HEK293 (cell line): ENCODE data around the gene EFEMP2.

ENCODE experiments used
- CTCF ChIA-PET: fragments of 350-600 bp; formaldehyde crosslinking; extraction: SDS; loops from one replicate; lab custom pipeline; 2021; ENCODE audit warnings: antibody characterized with exemption; lab: Yijun Ruan, JAX
- POLR2A ChIA-PET: fragments of 300-600 bp; formaldehyde crosslinking; extraction: SDS; loops from one replicate; lab custom pipeline; 2020; ENCODE audit warnings: antibody characterized with exemption, inconsistent platforms; lab: Yijun Ruan, JAX
- H3K27ac ChIP-seq: fragments of 200-500 bp; sonication (Bioruptor generic); 2 replicates; pipeline ENCODE4 v1.5.1; 2014; ENCODE audit warnings: low read depth, low read length, control low read depth, inconsistent platforms; ENCODE audit errors: extremely low read depth
- H3K36me3 ChIP-seq, 2 experiments: fragments of 200-500 bp in 1 of 2; sonication (Bioruptor generic) in 1 of 2; 1 replicate in 1 of 2; 2 replicates in 1 of 2; pipeline ENCODE4 v1.5.1; 2014 to 2017; ENCODE audit warnings: inconsistent platforms in 2 of 2, low read length in 2 of 2; ENCODE audit not compliant: control insufficient read depth in 2 of 2, insufficient read depth in 1 of 2
- H3K4me1 ChIP-seq: fragments of 200-500 bp; sonication (Bioruptor generic); 2 replicates; pipeline ENCODE4 v1.5.1; 2014; ENCODE audit warnings: mild to moderate bottlenecking, low read length, inconsistent platforms; ENCODE audit not compliant: control insufficient read depth, insufficient read depth
- H3K4me3 ChIP-seq: 2 replicates; pipeline ENCODE4 v1.5.1; 2011; ENCODE audit warnings: low read depth, mild to moderate bottlenecking, control low read depth, low read length, moderate library complexity
- H3K9me3 ChIP-seq: fragments of 200-500 bp; sonication (Bioruptor generic); 2 replicates; pipeline ENCODE4 v1.5.1; 2014; ENCODE audit warnings: low read depth, low read length, inconsistent platforms; ENCODE audit not compliant: control insufficient read depth, insufficient read depth
- AEBP2 ChIP-seq: fragments of 450-650 bp; formaldehyde crosslinking; IDR thresholded peaks from 2 replicates; pipeline ENCODE4 v1.5.1; 2016; ENCODE audit warnings: missing biosample characterization, missing genetic modification characterization, borderline replicate concordance
- ATF2 ChIP-seq: fragments of 450-650 bp; formaldehyde crosslinking; IDR thresholded peaks from 2 replicates; pipeline ENCODE4 v1.5.1; 2016; ENCODE audit warnings: missing biosample characterization, missing genetic modification characterization, low read depth
- GLI2 ChIP-seq: fragments of 450-650 bp; formaldehyde crosslinking; IDR thresholded peaks from 2 replicates; pipeline ENCODE4; 2017; ENCODE audit warnings: missing biosample characterization, missing genetic modification characterization, low read depth, borderline replicate concordance
- GLI4 ChIP-seq: fragments of 450-650 bp; formaldehyde crosslinking; IDR thresholded peaks from 2 replicates; pipeline ENCODE4 v1.5.1; 2016; ENCODE audit warnings: missing biosample characterization, missing genetic modification characterization
- GLIS2 ChIP-seq: fragments of 450-650 bp; formaldehyde crosslinking; IDR thresholded peaks from 2 replicates; pipeline ENCODE4 v1.5.1; 2016; ENCODE audit warnings: missing biosample characterization, missing genetic modification characterization
- HIC1 ChIP-seq: fragments of 450-650 bp; formaldehyde crosslinking; IDR thresholded peaks from 2 replicates; pipeline ENCODE4 v1.5.1; 2016; ENCODE audit warnings: missing biosample characterization, missing genetic modification characterization
- IKZF3 ChIP-seq: fragments of 450-650 bp; IDR thresholded peaks from 2 replicates; pipeline ENCODE4 v1.5.0; 2018; ENCODE audit warnings: missing biosample characterization, mild to moderate bottlenecking, missing genetic modification characterization, moderate library complexity
- RBAK ChIP-seq: fragments of 450-650 bp; formaldehyde crosslinking; IDR thresholded peaks from 2 replicates; pipeline ENCODE4 v1.5.1; 2016; ENCODE audit warnings: missing biosample characterization, missing genetic modification characterization
- REST ChIP-seq: fragments of 450-650 bp; formaldehyde crosslinking; IDR thresholded peaks from 2 replicates; pipeline ENCODE4 v1.5.1; 2016; ENCODE audit warnings: missing biosample characterization, missing genetic modification characterization
- ZBTB20 ChIP-seq: fragments of 450-650 bp; formaldehyde crosslinking; IDR thresholded peaks from 2 replicates; pipeline ENCODE4 v1.5.1; 2016; ENCODE audit warnings: missing biosample characterization, missing genetic modification characterization
- ZEB2 ChIP-seq: fragments of 450-650 bp; formaldehyde crosslinking; IDR thresholded peaks from 2 replicates; pipeline ENCODE4 v1.5.1; 2016; ENCODE audit warnings: missing biosample characterization, missing genetic modification characterization
- ZFP37 ChIP-seq: fragments of 450-650 bp; formaldehyde crosslinking; IDR thresholded peaks from 2 replicates; pipeline ENCODE4 v1.5.1; 2016; ENCODE audit warnings: missing biosample characterization, missing genetic modification characterization
- ZNF211 ChIP-seq: fragments of 450-650 bp; formaldehyde crosslinking; IDR thresholded peaks from 2 replicates; pipeline ENCODE4 v1.5.1; 2016; ENCODE audit warnings: low read depth, missing biosample characterization, missing genetic modification characterization
- ZNF280D ChIP-seq: fragments of 450-650 bp; formaldehyde crosslinking; IDR thresholded peaks from 2 replicates; pipeline ENCODE4 v1.5.1; 2016; ENCODE audit warnings: missing biosample characterization, missing genetic modification characterization
- ZNF426 ChIP-seq: fragments of 450-650 bp; formaldehyde crosslinking; IDR thresholded peaks from 2 replicates; pipeline ENCODE4 v1.5.1; 2017; ENCODE audit warnings: missing biosample characterization, missing genetic modification characterization, mild to moderate bottlenecking, inconsistent platforms, moderate library complexity
- ZNF530 ChIP-seq: fragments of 450-650 bp; formaldehyde crosslinking; IDR thresholded peaks from 2 replicates; pipeline ENCODE4 v1.5.1; 2016; ENCODE audit warnings: low read depth, missing biosample characterization, missing genetic modification characterization
- ZNF544 ChIP-seq: fragments of 450-650 bp; formaldehyde crosslinking; IDR thresholded peaks from 2 replicates; pipeline ENCODE4 v1.5.0; 2017; ENCODE audit warnings: missing biosample characterization, missing genetic modification characterization
- ZNF658 ChIP-seq: fragments of 450-650 bp; formaldehyde crosslinking; IDR thresholded peaks from 2 replicates; pipeline ENCODE4; 2016; ENCODE audit warnings: missing biosample characterization, missing genetic modification characterization
- ZNF747 ChIP-seq: fragments of 450-650 bp; formaldehyde crosslinking; IDR thresholded peaks from 2 replicates; pipeline ENCODE4 v1.5.1; 2016; ENCODE audit warnings: missing biosample characterization, missing genetic modification characterization

The EFEMP2 gene

GRCh38 chr11:65865550-65866172, 6.9 kb downstream of the EFEMP2 start:
- Histone ChIP-seq H3K9me3 (no peaks in the 10 kb centered on the region), H3K27ac (no peak overlapping the region), H3K4me3 (no peak overlapping the region), H3K36me3 (peaks cover 0 to 67% of the 10 kb centered on the region in 2 experiments; a peak in 1 of 3 replicates), H3K4me1 (no peaks in the 10 kb centered on the region)
- ChIA-PET POLR2A (no interaction called here), CTCF (interaction anchor here (0.7 to 2.9 kb wide), 3 partner anchors 19 to 123 kb away, joined by 3 to 18 read pairs (median 3); no protein-coding TSS in a partner anchor)
- TF ChIP-seq ZNF747: no peak
- TF ChIP-seq GLIS2 (tag by site-specific recombination): no peak
- TF ChIP-seq ZNF658: no peak
- TF ChIP-seq GLI2 (tag by site-specific recombination): no peak
- TF ChIP-seq ZFP37 (tag by site-specific recombination): no peak
- TF ChIP-seq GLI4: peak; percentile 29; the same call in 1 of the 2 replicates
- no peak for TF ChIP-seq ZNF426 (tag by site-specific recombination)

- 0 out of 2 replicates have a peak, but pooled peaks cover under 1% of the 10 kb centered on the region for H3K4me1 ChIP-seq
- no peak overlapping the region for H3K27ac ChIP-seq
- CTCF ChIA-PET: interaction anchor here (1.1 to 2.9 kb wide), 2 partner anchors 20 to 123 kb away, joined by 3 to 18 read pairs; no protein-coding TSS in a partner anchor
- no peak for TF ChIP-seq HIC1 (tag by site-specific recombination)
- no peak for TF ChIP-seq REST (tag by site-specific recombination)
- TF ChIP-seq GLI4: no peak
- no peak for TF ChIP-seq ATF2
- TF ChIP-seq ZBTB20 (tag by site-specific recombination): no peak
- TF ChIP-seq ZNF530 (tag by site-specific recombination): no peak
- no peak for TF ChIP-seq RBAK (tag by site-specific recombination)
- no peak for TF ChIP-seq ZNF544
- TF ChIP-seq ZNF280D (tag by site-specific recombination): no peak
- no peak for TF ChIP-seq AEBP2 (tag by site-specific recombination)
- TF ChIP-seq ZNF211 (tag by site-specific recombination): no peak
- no peak for TF ChIP-seq IKZF3 (tag by site-specific recombination)
- no peak for TF ChIP-seq ZEB2 (tag by site-specific recombination)
- no peaks in the 10 kb centered on the region for H3K9me3 ChIP-seq
- peaks cover 0 to 67% of the 10 kb centered on the region in 2 experiments; a peak in 1 of 3 replicates for H3K36me3 ChIP-seq
- POLR2A ChIA-PET: no interaction called here
- no peak overlapping the region for H3K4me3 ChIP-seq
Measured at GRCh38 chr11:65864706-65865471, 7.7 kb downstream of the EFEMP2 start.
